ENCODE data around the gene ZNF106.
A peak's percentile ranks its signal among the peaks of the same experiment; 100 is the strongest.

Gene ZNF106

DNA sequence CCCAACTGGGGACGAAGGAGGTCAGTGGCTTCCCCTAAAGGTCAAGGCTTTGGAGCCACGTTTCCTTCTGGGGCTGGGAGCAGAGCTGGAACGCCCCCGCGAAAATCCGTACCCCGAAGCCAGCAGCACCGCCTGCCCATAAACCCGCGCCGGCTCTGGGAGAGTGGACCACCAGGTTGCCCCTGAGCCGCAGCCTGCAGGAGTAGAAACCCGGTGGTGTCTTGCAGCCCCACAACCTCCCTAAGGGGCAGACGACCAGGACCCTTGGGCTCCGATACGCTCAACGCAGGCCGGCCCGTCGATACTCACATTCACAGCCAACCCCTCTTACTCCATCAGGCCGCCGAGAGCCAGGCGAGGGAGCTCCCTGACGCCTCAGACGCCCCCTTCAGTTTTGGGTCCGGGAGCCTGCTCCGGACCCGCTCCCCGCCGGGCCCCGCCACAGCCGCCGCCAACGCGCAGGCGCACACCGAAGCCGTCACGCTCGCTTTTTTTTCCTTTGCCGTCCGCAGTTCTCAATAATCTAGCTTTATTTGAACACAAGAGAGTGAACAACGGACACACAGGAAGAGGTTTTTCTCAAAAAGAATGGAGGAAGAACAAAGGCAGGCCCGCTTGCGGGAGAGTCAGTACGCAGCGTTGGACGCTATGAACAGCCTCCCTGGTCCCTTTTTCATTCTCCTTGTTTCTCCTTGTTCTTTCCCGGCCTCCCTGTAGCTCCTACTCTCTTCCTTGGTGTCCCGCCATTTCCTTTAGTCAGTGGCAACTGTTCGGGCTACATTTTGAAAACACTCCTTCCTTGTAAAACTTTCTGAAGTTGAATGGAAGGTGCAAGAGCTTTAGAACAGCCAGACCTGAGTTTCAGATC, at the start of gene ZNF106:
Gene ZNF106, minus strand, starts transcription at position 471 of the 868 bp plus-strand sequence. CDS start 18,852 bp downstream, outside the sequence.
- peak within 1 kb of the TSS; percentile 76 to 97 (median 94) for H3K27ac ChIP-seq
- H3K4me3 ChIP-seq: peak within 1 kb of the TSS; percentile 65 to 90 (median 84)

DNA sequence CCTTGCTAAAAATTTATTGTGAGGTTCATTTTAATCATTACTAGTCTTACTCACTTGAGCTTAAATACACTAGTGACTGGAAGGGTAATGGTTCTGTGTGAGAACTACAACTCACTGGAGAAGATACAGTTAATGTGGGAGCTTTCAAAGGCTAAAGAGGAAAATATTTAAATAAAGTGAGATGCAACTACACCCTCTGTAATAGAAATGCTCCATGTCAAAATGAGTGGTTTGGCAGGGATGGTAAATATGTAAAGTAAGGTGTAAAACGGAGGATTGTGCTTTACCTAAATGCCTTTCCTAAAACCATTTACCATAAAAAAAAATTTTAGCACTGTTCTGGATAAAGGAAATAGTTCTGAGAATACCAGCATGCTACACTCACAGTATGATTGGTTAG, 42.3 kb upstream of the ZNF106 start:
- no peak overlapping the region for H3K4me3 ChIP-seq

DNA sequence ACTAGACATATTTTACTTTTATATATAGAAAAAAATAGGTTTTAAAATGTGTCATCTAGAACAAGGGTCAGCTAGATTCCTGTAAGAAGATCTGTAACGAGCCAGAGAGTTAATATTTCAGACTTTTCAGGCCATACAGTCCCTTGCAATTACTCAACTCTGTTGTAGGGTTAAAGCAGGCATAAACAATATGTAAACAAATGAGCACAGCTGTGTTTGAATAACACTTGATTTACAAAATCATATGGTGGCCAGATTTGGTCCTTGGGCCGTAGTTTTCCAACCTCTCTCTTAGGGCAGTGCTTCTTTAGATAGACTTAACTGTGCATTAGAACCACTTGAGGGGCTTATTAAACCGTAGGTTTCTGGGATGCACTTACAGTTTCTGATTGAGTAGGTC, 38.0 kb upstream of the ZNF106 start:
- Histone ChIP-seq H3K4me3 (no peak overlapping the region), H3K27ac (no peak overlapping the region)

More for the DNA sequence above, 42.3 kb upstream of the ZNF106 start:
- H3K27ac ChIP-seq: no peak overlapping the region

DNA sequence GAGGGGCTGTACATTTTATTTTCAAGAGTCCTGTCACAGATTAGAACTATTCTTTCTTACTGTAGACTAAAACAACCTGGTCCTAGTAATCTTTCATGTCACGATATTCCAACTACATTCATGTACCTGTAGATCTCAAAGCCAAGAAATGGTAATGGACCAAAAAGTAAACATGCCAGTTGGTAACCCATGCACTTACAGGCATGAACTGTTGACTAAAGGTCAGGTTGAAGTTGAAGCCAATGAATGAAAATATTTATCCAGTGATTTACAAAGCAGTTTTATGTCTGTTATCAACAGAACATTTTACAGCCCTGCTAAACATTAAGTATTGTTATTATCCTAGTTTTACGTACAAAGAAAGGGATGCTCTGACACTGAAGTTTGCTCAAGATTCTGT, 32.4 kb upstream of the ZNF106 start:
- H3K27ac ChIP-seq: no peak overlapping the region
- no peak overlapping the region for H3K4me3 ChIP-seq

DNA sequence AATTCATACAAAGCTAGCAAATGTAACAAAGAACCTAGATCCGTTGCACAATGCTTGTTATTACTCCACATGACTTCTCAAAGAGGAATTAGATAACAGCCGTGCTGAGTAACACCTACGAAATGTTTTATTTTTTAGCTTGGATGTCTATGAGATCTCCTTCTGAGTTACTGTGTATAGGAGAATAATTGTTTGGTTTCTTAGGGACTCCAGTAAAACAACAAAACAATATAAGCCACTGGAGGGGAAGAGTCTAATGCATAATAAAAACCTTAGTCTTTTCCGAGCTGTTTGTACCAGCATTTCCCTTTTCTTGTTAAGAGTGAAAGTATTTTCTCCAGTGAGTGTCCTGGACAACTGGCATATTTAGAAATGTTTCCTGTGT, 20.1 kb upstream of the ZNF106 start:
- peak overlapping the region in 4 of 21 experiments; percentile 6 to 51 (median 32) for H3K27ac ChIP-seq
- H3K4me3 ChIP-seq: no peak overlapping the region

DNA sequence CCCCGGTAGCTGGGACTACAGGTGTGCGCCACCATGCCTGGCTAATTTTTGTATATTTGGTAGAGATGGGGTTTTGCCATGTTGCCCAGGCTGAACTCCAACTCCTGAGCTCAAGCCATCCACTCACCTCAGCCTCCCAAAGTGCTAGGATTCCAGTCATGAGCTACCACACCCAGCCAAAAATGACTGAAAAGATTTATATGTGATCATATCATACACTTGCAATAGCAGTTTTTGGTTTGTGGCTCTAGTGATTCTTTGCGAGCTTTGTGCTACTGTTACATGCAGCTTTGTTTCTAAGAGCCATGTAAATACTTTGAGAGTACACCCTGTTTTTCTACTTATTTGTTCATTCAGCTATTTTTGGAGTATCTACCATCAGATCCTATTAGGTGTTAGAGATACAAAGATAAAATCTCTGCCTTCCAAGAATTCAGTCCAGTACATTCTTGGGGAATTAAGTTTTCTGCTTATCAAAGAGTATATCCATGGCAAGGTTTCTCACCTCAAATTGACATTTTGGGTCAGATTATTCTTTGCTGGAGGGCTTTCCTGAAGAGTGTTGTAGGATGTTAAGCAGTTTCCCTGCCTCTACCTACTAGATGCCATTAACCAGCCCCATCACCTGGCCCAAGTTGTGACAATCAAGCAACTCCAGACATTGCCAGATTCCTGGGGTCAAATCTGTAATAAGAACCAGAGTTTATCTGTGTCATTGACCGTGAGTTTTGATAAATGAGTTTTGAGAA, 19.5 kb upstream of the ZNF106 start:
- Histone ChIP-seq H3K4me3 (no peak overlapping the region), H3K27ac (peak overlapping the region in 3 of 21 experiments; percentile 18 to 51 (median 47))

DNA sequence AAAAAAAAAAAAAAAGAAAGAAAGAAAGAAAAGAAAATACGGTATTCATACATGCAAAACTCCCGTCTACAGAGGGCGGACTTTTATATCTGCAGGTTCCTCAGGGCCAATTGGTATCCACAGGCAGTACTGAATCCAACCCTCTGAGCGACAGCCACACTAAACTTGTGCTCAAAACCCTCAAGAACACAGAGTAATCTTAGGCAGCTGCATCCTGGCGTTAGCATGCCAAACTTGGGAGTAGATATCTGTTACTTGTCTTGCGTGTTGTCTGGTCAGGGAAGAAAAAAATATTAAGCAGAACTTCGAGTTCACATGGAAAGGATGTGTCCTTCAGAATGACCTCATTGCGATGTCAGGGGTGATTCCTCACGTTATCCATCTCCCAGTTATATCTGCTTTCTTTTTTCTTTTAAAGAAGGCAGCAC, 17.3 kb upstream of the ZNF106 start:
- Histone ChIP-seq H3K27ac (no peak overlapping the region), H3K4me3 (no peak overlapping the region)

DNA sequence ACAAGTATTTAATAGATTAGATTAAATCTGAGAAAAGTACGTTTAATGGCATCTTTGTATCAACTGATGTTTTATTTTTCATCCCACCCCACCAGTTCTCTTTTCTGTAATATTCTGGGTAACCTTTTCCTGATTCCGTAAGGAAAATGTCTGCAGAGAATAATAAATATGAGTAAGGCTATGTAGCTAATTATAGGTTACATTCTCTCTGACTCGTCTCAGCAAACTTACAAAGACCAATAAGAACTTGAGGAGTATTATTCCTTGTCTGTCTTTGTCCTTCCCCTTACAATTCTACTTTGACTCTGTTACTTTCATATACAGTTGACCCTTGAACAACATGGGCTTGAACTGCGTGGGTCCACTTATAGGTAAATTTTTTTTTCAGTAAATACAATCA, 16.6 kb upstream of the ZNF106 start:
- H3K4me3 ChIP-seq: no peak overlapping the region
- H3K27ac ChIP-seq: no peak overlapping the region

DNA sequence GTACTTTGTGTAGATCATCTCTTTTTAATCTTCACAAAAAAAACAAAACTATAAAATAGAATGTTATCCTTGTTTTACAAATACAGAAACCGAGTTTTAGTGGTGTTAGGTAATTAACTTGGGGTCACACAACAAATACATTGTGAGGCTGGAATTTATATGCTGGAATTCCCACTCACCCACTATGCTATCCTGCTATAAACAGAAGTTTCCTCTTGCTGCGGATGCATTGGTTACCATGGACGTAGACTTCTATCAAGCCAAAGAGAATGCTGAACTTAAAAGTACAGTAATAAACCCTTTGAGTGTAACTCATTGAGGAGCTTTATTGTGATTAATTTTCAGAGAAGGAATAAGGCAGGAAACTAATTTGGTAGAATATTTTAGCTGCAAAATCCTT, 13.7 kb upstream of the ZNF106 start:
- H3K4me3 ChIP-seq: no peak overlapping the region
- no peak overlapping the region for H3K27ac ChIP-seq

DNA sequence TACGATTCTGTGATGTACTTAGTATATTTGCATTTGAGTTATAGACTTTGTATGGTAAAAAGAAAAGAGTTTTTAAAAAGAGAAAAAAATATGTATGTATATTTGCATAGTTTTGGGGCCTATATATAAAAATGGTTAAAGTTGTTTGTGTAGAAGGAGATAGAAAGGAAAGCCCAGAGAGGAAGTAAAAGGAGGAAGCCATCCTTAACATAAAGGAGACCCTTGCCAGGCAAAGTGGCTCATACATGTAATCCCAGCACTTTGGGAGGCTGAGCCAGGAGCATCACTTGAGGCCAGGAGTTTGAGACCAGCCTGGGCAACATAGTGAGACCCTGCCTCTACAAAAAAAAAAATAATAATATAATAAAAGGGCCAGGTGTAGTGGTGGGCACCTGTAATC, 12.9 kb upstream of the ZNF106 start:
- Histone ChIP-seq H3K27ac (peak overlapping the region in 2 of 21 experiments; percentile 22 to 58), H3K4me3 (no peak overlapping the region)

DNA sequence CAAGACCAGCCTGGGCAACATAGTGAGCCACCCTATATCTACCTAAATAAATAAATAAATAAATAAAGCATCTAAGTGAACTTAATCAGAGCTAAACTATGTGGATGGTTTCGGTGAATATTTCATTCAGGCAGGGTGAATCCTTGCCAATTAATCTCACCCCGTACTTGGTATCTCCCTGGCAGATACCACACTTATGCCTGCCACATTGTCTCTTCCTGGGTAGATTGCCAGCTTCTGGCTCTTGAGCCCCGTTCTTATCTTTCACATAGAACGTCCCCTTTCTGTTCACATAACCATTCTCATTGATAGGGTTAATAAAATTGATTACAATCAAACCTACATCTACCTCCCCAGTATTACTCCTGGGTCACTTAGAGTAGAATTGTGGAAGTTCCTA, 11.5 kb upstream of the ZNF106 start:
- Histone ChIP-seq H3K27ac (peak overlapping the region in 2 of 21 experiments; percentile 4 to 9), H3K4me3 (no peak overlapping the region)

DNA sequence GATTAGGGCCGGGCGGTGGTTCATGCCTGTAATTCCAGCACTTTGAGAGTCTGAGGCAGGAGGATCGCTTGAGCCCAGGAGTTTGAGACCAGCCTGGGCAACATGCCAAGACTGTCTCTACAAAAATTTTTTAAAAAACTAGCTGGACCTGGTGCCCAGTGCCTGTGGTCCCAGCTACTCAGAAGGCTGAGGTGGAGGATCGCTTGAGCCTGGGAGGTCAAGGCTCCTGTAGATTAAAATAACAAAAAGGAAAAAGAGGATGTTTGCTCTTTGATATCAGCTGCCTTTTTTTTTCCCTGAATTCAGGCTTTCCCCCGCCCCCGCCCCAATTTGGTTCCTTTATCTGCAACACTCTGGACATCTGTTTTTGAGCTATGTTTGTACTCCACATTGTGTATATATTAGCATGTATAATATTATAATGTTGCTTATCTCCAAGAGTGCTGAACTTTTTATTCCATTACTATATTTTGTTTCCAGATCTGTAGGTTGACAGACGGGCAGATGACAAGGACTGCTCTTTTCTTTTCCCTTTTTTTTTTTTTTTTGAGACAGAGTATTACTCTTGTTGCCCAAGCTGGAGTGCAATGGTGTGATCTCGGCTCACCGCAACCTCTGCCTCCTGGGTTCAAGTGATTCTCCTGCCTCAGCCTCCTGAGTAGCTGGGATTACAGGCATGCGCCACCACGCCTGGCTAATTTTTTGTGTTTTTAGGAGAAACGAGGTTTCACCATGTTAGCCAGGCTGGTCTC, 9.1 kb upstream of the ZNF106 start:
- Histone ChIP-seq H3K4me3 (no peak overlapping the region), H3K27ac (peak overlapping the region in 12 of 21 experiments; percentile 10 to 74 (median 46))

DNA sequence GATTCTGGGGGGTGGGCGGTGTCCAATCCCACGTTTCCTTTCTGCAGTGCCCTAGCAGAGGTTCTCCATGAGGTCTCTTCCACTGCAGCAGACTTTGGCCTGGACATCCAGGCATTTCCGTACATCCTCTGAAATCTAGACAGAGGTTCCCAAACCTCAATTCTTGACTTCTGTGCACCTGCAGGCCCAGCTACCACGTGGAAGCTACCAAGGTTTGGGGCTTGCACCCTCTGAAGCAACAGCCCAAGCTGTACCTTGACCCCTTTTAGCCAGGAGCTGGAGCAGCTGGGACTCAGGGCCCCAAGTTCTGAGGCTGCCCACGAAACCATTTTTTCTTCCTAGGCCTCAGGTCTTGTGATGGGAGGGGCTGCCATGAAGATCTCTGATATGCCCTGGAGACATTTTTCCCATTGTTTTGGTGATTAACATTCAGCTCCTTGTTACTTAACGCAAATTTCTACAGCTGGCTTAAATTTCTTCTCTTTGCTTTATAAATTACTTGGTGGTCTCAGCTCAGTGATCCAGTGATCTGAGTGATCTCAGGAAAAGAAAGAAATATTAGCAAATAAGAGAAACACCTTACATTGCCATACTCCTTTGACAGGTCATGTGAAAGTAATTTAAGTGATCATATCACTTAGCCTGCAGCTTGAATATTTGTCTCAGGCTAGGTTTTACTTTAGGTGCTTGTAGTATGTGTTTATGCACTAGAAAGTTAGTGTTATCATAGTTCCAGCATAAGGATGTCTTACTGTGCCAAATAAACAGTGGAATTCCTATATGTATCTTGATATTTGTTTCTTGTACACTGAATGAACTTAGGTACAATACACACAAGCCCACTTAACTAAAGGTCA, 7.5 kb upstream of the ZNF106 start:
- Histone ChIP-seq H3K4me3 (no peak overlapping the region), H3K27ac (peak overlapping the region in 8 of 21 experiments; percentile 8 to 66 (median 42))

DNA sequence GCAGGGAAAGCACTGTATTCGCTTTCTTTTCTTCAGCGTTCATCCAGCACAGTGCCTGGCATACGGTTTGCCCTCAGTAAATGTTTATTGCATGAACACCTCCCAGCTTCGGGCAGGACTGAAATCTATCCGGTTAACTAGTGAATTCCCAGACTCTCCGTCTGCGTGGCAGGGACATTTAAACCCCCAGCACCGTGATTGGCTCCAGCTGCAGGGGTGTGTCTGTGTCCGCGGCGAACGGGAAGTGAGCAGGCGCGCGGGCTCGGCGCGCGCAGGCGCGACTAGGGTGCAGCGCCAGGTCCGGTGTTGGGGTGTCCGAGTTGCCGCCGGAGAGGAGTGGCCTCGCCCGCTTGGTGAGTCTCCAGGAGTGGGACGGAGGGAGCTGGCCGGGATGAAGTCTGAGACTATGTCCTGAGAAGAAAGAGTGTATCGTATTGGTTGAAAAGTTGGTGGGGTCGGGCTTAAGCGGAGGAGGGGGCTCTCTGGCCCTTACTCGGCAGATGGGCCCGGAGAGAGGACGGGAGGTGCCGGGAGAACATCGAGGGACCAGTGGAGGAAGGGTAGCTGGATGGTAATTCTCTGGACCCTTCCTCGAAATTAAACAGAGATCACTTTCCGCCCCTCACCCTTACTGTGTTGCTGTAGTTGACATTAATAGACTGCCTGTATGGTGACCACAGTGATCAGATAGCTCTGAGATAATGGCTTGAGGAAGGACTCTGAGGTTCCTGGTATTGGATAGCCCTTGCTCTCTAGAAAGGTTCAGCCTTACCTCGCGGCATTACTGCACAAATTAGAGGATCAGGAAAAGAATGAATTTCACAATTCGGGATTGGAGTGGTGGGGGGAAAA, 4.6 kb upstream of the ZNF106 start, which contains the start of gene SNAP23:
Gene SNAP23, plus strand, starts transcription at position 274 of the 852 bp plus-strand sequence. CDS start 16,213 bp downstream, outside the sequence.
- Histone ChIP-seq H3K27ac (peak within 1 kb of the TSS; percentile 9 to 93 (median 85)), H3K4me3 (peak within 1 kb of the TSS; percentile 47 to 83 (median 68))

DNA sequence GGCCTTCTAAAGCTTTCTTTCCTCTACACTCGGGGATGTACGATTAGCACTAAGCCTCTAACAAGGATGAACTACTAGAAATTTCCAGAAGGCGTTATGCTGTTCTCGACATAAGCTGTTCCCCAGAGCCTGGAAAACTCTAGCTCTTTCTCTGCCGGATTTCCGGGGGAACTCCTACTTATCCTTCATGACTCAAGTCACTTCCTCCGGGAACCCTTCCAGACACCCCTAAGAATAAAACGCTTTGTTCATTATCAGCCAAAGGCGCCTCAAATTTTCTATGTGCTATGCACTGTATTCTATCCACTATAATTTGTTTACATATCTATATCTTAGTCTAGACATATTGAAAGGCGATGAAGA, 4.0 kb upstream of the ZNF106 start:
- Histone ChIP-seq H3K27ac (peak overlapping the region; percentile 9 to 93 (median 85)), H3K4me3 (peak overlapping the region; percentile 47 to 83 (median 68))

DNA sequence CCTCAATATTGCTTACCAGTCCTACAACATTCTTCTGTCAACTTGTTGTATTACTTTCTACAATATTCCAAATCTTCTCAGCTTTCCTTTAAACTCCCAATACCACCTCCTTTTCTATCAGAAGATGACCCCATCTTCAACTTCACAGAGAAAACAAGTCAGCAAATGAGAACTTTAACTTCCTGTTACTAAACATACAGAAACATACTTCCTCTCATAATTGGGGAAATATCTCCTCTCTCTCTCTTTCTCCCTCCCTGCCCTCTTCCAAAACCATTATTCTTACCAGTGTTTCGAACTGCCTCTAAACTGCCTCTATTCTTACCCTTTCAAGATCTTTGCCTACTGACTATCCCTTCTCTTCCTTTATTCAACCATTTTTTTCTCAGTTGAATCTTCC, 2.7 kb upstream of the ZNF106 start:
- H3K27ac ChIP-seq: peak overlapping the region in 12 of 21 experiments; percentile 9 to 93 (median 86)

DNA sequence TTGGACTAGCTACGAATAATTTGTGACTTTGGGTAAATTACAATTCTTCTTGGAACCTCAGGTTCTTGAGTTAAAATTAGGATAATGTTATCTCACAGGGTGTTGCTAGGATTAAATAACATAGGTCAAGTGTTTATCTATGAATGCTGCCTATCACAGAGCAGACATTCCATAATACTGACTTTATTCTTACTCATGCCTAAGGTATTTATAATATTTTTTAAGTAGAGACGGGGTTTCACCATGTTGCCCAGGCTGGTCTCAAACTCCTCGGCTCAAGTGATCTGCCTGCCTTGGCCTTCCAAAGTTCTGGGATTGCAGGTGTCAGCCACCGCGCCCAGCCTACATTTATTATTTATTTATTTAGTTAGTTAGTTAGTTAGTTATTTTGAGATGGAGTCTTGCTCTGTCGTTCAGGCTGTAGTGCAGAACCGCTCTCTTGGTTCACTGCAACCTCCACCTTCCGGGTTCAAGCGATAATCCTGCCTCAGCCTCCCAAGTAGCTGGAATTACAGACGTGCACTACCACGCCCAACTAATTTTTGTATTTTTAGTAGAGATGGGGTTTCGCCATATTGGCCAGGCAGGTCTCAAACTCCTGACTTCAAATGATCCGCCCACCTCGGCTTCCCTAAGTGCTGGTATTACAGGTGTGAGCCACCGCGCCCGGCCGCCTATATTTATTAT, 741 bp upstream of the ZNF106 start:
- peak overlapping the region in 20 of 21 experiments; percentile 85 to 97 (median 94) for H3K27ac ChIP-seq
- peak overlapping the region; percentile 65 to 90 (median 84) for H3K4me3 ChIP-seq

More for the DNA sequence above, 2.7 kb upstream of the ZNF106 start:
- H3K4me3 ChIP-seq: no peak overlapping the region

Data from skin epidermis (tissue), 12 donors.